K562 (cell line): ENCODE results near the gene C2orf42. TPM values are rescaled to one million over a fixed set of nuclear protein-coding genes. Genes with fewer than 3 reads are reported as not detected.

Experiments
- ASH1L ChIP-seq: fragments of 450-650 bp; IDR thresholded peaks from 2 replicates; pipeline ENCODE4 v1.6.1; 2018; ENCODE audit warnings: borderline replicate concordance, mild to moderate bottlenecking, low read depth; ENCODE audit not compliant: partially characterized antibody
- FOXM1 ChIP-seq, 2 experiments: fragments of 450-650 bp in 1 of 2; sonication (generic) in 1 of 2; formaldehyde crosslinking in 1 of 2; IDR thresholded peaks; 2 replicates each; pipeline versions ENCODE4 v1.6.1 to v1.9.0; 2017 to 2022; ENCODE audit warnings: low read depth in 2 of 2, mild to moderate bottlenecking in 2 of 2, missing genetic modification reagents in 1 of 2, moderate library complexity in 1 of 2
- JUND ChIP-seq, 2 experiments: IDR thresholded peaks; 2 replicates in 1 of 2; 3 replicates in 1 of 2; pipeline ENCODE4 v1.6.1; 2011; ENCODE audit warnings: borderline replicate concordance in 2 of 2, low read depth in 2 of 2, low read length in 2 of 2, improper control_type of control experiment in 1 of 2, missing biosample characterization in 1 of 2, missing genetic modification characterization in 1 of 2, missing genetic modification reagents in 1 of 2
- MEF2D ChIP-seq: conservative IDR thresholded peaks from 2 replicates; pipeline ENCODE4 v1.6.1; 2016; ENCODE audit warnings: low read depth, missing genetic modification characterization, missing compliant biosample characterization
- MTA3 ChIP-seq: fragments of 450-650 bp; formaldehyde crosslinking; IDR thresholded peaks from 2 replicates; pipeline ENCODE4 v1.6.1; 2017; ENCODE audit warnings: mild to moderate bottlenecking, borderline replicate concordance
- NCOA1 ChIP-seq: fragments of 450-650 bp; IDR thresholded peaks from 2 replicates; pipeline ENCODE4 v1.6.1; 2016; ENCODE audit warnings: low read depth
- POLR2B ChIP-seq: fragments of 450-650 bp; IDR thresholded peaks from 2 replicates; pipeline ENCODE4 v1.6.1; 2018; ENCODE audit warnings: low read depth; ENCODE audit not compliant: partially characterized antibody
- SMAD4 ChIP-seq: fragments of 250-450 bp; sonication (Bioruptor Pico); conservative IDR thresholded peaks from 2 replicates; pipeline ENCODE4 v1.8.0; 2021; ENCODE audit warnings: inconsistent platforms, mild to moderate bottlenecking, moderate library complexity
- SOX6 ChIP-seq: fragments of 450-650 bp; IDR thresholded peaks from 2 replicates; pipeline ENCODE4 v1.6.1; 2014; ENCODE audit warnings: mild to moderate bottlenecking
- TBP ChIP-seq: optimal IDR thresholded peaks from 2 replicates; pipeline ENCODE3; 2011; ENCODE audit warnings: low read depth, low read length, improper control_type of control experiment
- YY1 ChIP-seq, 3 experiments: IDR thresholded peaks; 2 replicates each; pipeline ENCODE4 v1.6.1; 2011; ENCODE audit warnings: low read length in 2 of 3, mild to moderate bottlenecking in 2 of 3, moderate library complexity in 2 of 3, borderline replicate concordance in 1 of 3, control low read depth in 1 of 3, low read depth in 1 of 3; ENCODE audit not compliant: insufficient read depth in 3 of 3, insufficient replicate concordance in 2 of 3, control insufficient read depth in 1 of 3, insufficient read length in 1 of 3; ENCODE audit errors: extremely low read depth in 1 of 3
- ZNF212 ChIP-seq: fragments of 450-650 bp; formaldehyde crosslinking; IDR thresholded peaks from 2 replicates; pipeline ENCODE4 v1.4.0; 2020; ENCODE audit warnings: mild to moderate bottlenecking
- ZNF507 ChIP-seq: conservative IDR thresholded peaks from 2 replicates; pipeline ENCODE4 v1.6.1; 2017; ENCODE audit warnings: missing genetic modification characterization, missing compliant biosample characterization
- polyA plus RNA-seq, 8 experiments: library from polyadenylated mRNA; depleted of rRNA in 4 of 8; stranded (reverse) in 5 of 8; unstranded in 3 of 8; fragments of >200 nt; fragmentation: Nextera tagmentation in 2 of 8; fragmentation: Illumina TruSeq in 1 of 8; extraction: Ambion mirVana in 2 of 8; extraction: Trizol in 1 of 8; gene quantifications; 2 replicates each; pipeline versions ENCODE4 v1.2.1 to v1.2.3, GENCODE V29; 2011 to 2014; ENCODE audit warnings: inconsistent platforms in 1 of 8, missing spikeins in 1 of 8
- total RNA-seq, 7 experiments: library from RNA; depleted of rRNA in 6 of 7; stranded (reverse); fragments of >200 nt in 6 of 7; fragmentation: Illumina TruSeq in 2 of 7; extraction: Trizol in 2 of 7; gene quantifications; 2 replicates each; pipeline versions ENCODE4 v1.2.1 to v1.2.3, GENCODE V29; 2011 to 2021; ENCODE audit warnings: low replicate concordance in 1 of 7
- TF ChIP-seq, protein P1 (sequence below): fragments of 450-650 bp; formaldehyde crosslinking; conservative IDR thresholded peaks from 2 replicates; pipeline ENCODE4 v1.4.0; 2022; ENCODE audit warnings: mild to moderate bottlenecking, missing genetic modification characterization
- TF ChIP-seq, protein P2 (sequence below): sonication (generic); formaldehyde crosslinking; IDR thresholded peaks from 2 replicates; pipeline ENCODE4 v1.8.0; 2023; ENCODE audit warnings: mild to moderate bottlenecking, missing genetic modification reagents
- TF ChIP-seq, protein P3 (sequence below): fragments of 250-450 bp; sonication (Bioruptor Pico); IDR thresholded peaks from 2 replicates; pipeline ENCODE4 v1.4.0; 2020; ENCODE audit warnings: mild to moderate bottlenecking, moderate library complexity

Gene C2orf42
- total and polyA plus RNA-seq, 9 of the 15 experiments (the other 6 are each of a cell fraction or from before 2014, with no cell fraction given): 4.6 to 10.9 (median 7.5) TPM

DNA sequence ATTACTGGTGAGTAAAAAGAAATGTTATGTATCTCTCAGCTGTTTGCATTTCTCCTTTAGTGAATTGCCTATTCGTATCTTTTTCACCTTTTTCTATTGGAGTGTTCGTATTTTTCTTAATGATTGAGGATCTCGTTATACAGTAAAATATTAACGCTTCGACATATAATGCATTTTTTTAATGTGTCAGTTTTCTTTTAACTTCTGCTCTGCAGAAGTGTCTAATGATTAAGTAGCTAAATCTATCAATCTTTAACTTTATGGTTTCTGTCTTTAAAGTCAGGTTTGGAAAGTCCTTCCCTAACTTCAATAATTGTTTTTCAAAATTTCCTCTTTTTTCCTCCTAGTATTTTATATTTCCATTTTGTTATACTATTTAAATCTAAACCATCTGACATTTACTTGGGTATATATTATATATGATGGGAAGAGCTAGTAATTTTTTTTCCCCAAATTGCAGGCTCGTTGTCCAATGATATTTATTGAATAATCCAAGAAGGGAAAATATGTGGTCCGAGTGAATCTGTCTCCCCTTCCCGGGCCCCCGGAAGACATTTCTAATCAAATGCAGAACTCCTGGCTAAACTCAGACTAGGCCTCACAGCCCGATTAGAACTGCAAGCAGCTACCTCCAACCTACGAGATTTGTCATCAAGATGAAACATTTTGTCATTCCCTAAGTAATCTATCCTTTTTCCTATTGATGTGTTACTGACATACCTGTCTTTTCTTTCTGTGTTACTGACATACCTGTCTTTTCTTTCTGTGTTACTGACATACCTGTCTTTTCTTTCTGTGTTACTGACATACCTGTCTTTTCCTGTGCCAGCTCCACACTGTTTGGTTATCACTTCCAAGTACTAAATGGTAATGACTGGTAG, 86.3 kb downstream of the C2orf42 start (continued):
- TF ChIP-seq, protein P1, sequence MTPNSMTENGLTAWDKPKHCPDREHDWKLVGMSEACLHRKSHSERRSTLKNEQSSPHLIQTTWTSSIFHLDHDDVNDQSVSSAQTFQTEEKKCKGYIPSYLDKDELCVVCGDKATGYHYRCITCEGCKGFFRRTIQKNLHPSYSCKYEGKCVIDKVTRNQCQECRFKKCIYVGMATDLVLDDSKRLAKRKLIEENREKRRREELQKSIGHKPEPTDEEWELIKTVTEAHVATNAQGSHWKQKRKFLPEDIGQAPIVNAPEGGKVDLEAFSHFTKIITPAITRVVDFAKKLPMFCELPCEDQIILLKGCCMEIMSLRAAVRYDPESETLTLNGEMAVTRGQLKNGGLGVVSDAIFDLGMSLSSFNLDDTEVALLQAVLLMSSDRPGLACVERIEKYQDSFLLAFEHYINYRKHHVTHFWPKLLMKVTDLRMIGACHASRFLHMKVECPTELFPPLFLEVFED (CRISPR knock-in tag): 0 out of 2 replicates have a peak, but pooled peaks have one; percentile 6
- TF ChIP-seq YY1 (IDR thresholded peaks at IDR 0.05; ENCODE audit: borderline replicate concordance in 1 of 3, control insufficient read depth in 1 of 3, extremely low read depth in 1 of 3, insufficient read depth in 3 of 3, insufficient read length in 1 of 3, insufficient replicate concordance in 2 of 3, low read depth in 1 of 3, low read length in 2 of 3): peak in 1 of 3 experiments; percentile 57
- TF ChIP-seq FOXM1 (IDR thresholded peaks at IDR 0.05; ENCODE audit: low read depth): peak; percentile 93
- no peak for TF ChIP-seq FOXM1 (CRISPR knock-in tag; IDR thresholded peaks at IDR 0.05; ENCODE audit: low read depth)
- TF ChIP-seq SOX6: peak; percentile 75
- TF ChIP-seq MEF2D: 0 out of 2 replicates have a peak, but pooled peaks have one; percentile 28
- TF ChIP-seq SMAD4 (CRISPR knock-in tag): peak; percentile 49
- TF ChIP-seq ZNF212 (CRISPR knock-in tag): no peak
- TF ChIP-seq NCOA1: peak; percentile 65
- peak; percentile 36; the same call in 1 of the 2 replicates for TF ChIP-seq JUND (IDR thresholded peaks at IDR 0.05; ENCODE audit: borderline replicate concordance, low read depth, low read length)
- TF ChIP-seq JUND (tag; IDR thresholded peaks at IDR 0.05; ENCODE audit: borderline replicate concordance, low read depth, low read length): peak; percentile 68; the same call in 1 of the 3 replicates
- TF ChIP-seq TBP: peak; percentile 44
- TF ChIP-seq, protein P2, sequence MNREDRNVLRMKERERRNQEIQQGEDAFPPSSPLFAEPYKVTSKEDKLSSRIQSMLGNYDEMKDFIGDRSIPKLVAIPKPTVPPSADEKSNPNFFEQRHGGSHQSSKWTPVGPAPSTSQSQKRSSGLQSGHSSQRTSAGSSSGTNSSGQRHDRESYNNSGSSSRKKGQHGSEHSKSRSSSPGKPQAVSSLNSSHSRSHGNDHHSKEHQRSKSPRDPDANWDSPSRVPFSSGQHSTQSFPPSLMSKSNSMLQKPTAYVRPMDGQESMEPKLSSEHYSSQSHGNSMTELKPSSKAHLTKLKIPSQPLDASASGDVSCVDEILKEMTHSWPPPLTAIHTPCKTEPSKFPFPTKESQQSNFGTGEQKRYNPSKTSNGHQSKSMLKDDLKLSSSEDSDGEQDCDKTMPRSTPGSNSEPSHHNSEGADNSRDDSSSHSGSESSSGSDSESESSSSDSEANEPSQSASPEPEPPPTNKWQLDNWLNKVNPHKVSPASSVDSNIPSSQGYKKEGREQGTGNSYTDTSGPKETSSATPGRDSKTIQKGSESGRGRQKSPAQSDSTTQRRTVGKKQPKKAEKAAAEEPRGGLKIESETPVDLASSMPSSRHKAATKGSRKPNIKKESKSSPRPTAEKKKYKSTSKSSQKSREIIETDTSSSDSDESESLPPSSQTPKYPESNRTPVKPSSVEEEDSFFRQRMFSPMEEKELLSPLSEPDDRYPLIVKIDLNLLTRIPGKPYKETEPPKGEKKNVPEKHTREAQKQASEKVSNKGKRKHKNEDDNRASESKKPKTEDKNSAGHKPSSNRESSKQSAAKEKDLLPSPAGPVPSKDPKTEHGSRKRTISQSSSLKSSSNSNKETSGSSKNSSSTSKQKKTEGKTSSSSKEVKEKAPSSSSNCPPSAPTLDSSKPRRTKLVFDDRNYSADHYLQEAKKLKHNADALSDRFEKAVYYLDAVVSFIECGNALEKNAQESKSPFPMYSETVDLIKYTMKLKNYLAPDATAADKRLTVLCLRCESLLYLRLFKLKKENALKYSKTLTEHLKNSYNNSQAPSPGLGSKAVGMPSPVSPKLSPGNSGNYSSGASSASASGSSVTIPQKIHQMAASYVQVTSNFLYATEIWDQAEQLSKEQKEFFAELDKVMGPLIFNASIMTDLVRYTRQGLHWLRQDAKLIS: no peak
- peak; percentile 39 for TF ChIP-seq POLR2B
- TF ChIP-seq ZNF507 (tag): no peak
- TF ChIP-seq, protein P3, sequence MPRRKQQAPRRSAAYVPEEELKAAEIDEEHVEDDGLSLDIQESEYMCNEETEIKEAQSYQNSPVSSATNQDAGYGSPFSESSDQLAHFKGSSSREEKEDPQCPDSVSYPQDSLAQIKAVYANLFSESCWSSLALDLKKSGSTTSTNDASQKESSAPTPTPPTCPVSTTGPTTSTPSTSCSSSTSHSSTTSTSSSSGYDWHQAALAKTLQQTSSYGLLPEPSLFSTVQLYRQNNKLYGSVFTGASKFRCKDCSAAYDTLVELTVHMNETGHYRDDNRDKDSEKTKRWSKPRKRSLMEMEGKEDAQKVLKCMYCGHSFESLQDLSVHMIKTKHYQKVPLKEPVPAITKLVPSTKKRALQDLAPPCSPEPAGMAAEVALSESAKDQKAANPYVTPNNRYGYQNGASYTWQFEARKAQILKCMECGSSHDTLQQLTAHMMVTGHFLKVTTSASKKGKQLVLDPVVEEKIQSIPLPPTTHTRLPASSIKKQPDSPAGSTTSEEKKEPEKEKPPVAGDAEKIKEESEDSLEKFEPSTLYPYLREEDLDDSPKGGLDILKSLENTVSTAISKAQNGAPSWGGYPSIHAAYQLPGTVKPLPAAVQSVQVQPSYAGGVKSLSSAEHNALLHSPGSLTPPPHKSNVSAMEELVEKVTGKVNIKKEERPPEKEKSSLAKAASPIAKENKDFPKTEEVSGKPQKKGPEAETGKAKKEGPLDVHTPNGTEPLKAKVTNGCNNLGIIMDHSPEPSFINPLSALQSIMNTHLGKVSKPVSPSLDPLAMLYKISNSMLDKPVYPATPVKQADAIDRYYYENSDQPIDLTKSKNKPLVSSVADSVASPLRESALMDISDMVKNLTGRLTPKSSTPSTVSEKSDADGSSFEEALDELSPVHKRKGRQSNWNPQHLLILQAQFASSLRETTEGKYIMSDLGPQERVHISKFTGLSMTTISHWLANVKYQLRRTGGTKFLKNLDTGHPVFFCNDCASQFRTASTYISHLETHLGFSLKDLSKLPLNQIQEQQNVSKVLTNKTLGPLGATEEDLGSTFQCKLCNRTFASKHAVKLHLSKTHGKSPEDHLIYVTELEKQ: no peak
- 0 out of 2 replicates have a peak, but pooled peaks have one; percentile 27 for TF ChIP-seq MTA3
- peak; percentile 7 for TF ChIP-seq ASH1L
